SK-N-SH treated with all-trans-retinoic acid at 6 μM for 48 hours (cell line): ENCODE data around the gene DBN1.

Source experiments
- PATZ1 ChIP-seq: fragments of 250-450 bp; sonication (Bioruptor Pico); IDR thresholded peaks from 2 replicates; pipeline ENCODE4 v1.8.0; 2020; ENCODE audit warnings: mild to moderate bottlenecking, moderate library complexity, borderline replicate concordance
- PPARA ChIP-seq: fragments of 250-450 bp; sonication (Bioruptor Pico); IDR thresholded peaks from 2 replicates; pipeline ENCODE4 v1.5.0; 2020; ENCODE audit warnings: mild to moderate bottlenecking, borderline replicate concordance

DNA sequence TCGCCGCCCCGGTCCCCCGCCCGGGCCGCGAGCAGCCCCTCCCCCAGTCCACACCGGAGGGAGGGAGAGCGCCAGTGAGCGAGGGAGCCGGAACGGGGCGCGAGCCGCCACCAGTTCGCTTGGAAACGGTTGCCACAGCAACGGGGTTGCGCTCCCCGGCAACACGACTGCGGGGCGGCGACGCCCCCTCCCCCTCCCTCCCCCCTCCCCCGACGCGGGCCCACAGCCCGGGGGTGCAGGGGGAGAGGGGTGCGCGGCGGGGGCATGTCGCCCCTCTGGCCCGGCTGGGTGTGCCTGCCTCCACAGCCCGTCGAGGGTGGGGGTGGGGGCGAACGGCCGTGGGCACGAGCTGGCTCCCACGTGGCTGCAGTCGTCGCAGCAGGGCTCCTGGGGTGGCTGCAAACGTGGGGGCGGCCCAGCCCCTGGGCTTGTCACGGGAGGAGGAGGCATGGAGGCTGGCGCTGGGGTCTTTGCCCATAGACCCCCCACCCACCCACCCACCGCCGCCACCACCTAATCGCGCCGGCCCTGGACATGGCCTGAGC lies 26.3 kb downstream of the DBN1 start:
- TF ChIP-seq PPARA (CRISPR knock-in tag) (no peak), PATZ1 (CRISPR knock-in tag) (no peak)
